HG02571 (cell line): ENCODE results near the gene PLA2G2D.
"Not testable (repeated sequence)": the region's sequence is repeated elsewhere in the genome, so short reads cannot be mapped to it uniquely, and the experiment has no call there.

Experiments used
- ATAC-seq: cut with Tn5 transposase; IDR thresholded peaks from one replicate; pipeline ENCODE4 v1.9.1; 2021; ENCODE audit warnings: mild to moderate bottlenecking, moderate library complexity; ENCODE audit not compliant: unreplicated experiment

The PLA2G2D gene

GRCh38 chr1:20143318-20143717 is 24.0 kb upstream of the PLA2G2D start:
- no peak for ATAC-seq

- ATAC-seq = no peak
These were observed 22.8 kb upstream of the PLA2G2D start for GRCh38 chr1:20142001-20142710.

- ATAC-seq = no peak
These were observed 22.1 kb upstream of the PLA2G2D start for GRCh38 chr1:20141466-20141865.

- no peak for ATAC-seq
These were observed 21.7 kb upstream of the PLA2G2D start for GRCh38 chr1:20141001-20141400.

- ATAC-seq = no peak
These were observed 20.7 kb upstream of the PLA2G2D start for GRCh38 chr1:20139776-20140612.

- no peak for ATAC-seq
These were observed 19.7 kb upstream of the PLA2G2D start, which contains the start of gene PLA2G2F for GRCh38 chr1:20138961-20139550. Gene PLA2G2F, plus strand, starts transcription at chr1:20139323. Its CDS starts 105 bp downstream, at chr1:20139428.

GRCh38 chr1:20138346-20138745 is 19.0 kb upstream of the PLA2G2D start:
- no peak for ATAC-seq

GRCh38 chr1:20137604-20138003 is 18.3 kb upstream of the PLA2G2D start:
- ATAC-seq = no peak

GRCh38 chr1:20137055-20137454 is 17.7 kb upstream of the PLA2G2D start:
- no peak for ATAC-seq

- no peak for ATAC-seq
These were observed 16.9 kb upstream of the PLA2G2D start for GRCh38 chr1:20136249-20136648.

- ATAC-seq = no peak
These were observed 15.7 kb upstream of the PLA2G2D start for GRCh38 chr1:20134995-20135394.

- not testable (repeated sequence) for ATAC-seq
These were observed 11.2 kb upstream of the PLA2G2D start for GRCh38 chr1:20130518-20130917.

- no peak for ATAC-seq
These were observed 7.6 kb upstream of the PLA2G2D start for GRCh38 chr1:20126806-20127440.

GRCh38 chr1:20126041-20126805 is 6.9 kb upstream of the PLA2G2D start:
- ATAC-seq = no peak

- no peak for ATAC-seq
These were observed 5.8 kb upstream of the PLA2G2D start for GRCh38 chr1:20125100-20125499.

GRCh38 chr1:20124456-20125057 is 5.2 kb upstream of the PLA2G2D start:
- no peak for ATAC-seq

- ATAC-seq = no peak
These were observed 4.6 kb upstream of the PLA2G2D start for GRCh38 chr1:20123722-20124455.

GRCh38 chr1:20120796-20121195 is 1.5 kb upstream of the PLA2G2D start:
- no peak for ATAC-seq

GRCh38 chr1:20117236-20117635 is 2.1 kb downstream of the PLA2G2D start:
- ATAC-seq = no peak
